ENCODE results near the gene PPFIBP1.

GRCh38 chr12:27583981-27584380 lies 60.0 kb downstream of the PPFIBP1 start:
- TF ChIP-seq POLR2A (IDR thresholded peaks at IDR 0.05; ENCODE audit: low read depth, low read length) (no peak), POLR2AphosphoS5 (IDR thresholded peaks at IDR 0.05; ENCODE audit: low read depth, low read length) (no peak), TAF1 (IDR thresholded peaks at IDR 0.05; ENCODE audit: borderline replicate concordance, low read depth, low read length) (no peak)

Measured in GM12892 (cell line).